Activated CD4-positive, CD25-positive, alpha-beta regulatory T cell treated with anti-CD3 and anti-CD28 coated beads, Interleukin-2, amount 50 U/mL, for 16 hours (primary cell): ENCODE results near the gene FBN2.

Experiments used
- DNase-seq: peaks from one replicate; pipeline ENCODE4 v3.0.0-alpha.2; 2020; ENCODE audit warnings: low read depth, low spot score

FBN2 gene

DNA sequence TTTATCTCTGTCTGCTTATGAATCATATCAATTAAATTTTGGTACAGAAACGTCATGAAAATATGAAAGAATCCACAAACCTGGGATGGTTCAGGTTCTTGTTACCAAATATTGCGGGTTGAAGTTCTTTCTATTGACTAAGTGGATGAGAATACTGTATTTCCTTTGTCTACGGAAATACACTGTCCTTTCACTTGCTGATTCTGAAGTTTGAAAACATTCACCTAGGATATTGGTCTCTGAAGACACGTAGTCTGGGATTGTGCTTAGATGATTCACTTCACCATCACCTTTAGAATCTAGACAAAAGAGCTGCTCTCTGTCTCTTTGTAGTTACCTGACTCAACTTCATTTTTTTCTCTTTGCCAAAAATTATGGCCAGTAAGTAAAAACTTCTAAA, 222.4 kb downstream of the FBN2 start:
- DNase-seq = no peak

GRCh38 chr5:128305341-128305740, 232.7 kb downstream of the FBN2 start:
- DNase-seq = no peak

GRCh38 chr5:128304791-128305190, 233.3 kb downstream of the FBN2 start:
- DNase-seq = no peak

- DNase-seq = no peak
Observed at GRCh38 chr5:128304088-128304487, 234.0 kb downstream of the FBN2 start.

DNA sequence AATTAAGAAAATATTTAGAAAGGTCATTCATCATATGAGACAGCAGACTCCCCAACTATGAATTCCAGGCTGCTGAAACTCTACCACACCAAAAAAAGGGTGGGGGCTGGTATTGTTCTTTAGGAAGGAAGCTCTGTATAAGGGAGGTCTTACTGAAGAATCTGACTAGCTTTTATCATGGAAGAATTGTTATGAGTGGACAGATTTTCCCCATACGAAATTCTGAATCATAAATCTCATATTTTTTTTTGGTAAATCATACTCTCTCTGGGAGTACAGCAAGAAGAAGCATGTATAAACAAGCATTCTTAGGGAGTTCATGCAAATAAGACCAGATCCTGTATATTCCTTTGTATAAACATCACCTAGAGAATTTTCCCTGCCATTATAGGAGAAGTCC, 234.5 kb downstream of the FBN2 start:
- no peak for DNase-seq

DNA sequence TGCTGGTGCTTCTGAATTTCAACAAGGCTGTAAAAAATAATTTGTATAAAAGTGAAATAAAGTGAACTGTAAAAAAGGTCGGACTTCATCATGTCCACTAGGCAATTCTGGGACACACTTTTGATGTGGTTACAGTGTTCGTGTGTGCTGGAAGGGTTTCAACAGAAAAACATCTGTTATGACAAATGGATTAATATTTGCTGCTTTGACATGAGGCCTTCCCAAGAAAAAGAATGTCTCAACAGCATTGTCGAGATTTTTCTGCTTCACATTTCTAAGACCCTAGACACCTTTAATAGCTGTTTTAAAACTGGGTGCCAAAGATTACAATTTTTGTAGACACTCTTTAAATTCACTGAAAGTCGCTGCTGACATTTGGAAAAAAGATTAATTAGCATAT, 237.9 kb downstream of the FBN2 start:
- no peak for DNase-seq

DNA sequence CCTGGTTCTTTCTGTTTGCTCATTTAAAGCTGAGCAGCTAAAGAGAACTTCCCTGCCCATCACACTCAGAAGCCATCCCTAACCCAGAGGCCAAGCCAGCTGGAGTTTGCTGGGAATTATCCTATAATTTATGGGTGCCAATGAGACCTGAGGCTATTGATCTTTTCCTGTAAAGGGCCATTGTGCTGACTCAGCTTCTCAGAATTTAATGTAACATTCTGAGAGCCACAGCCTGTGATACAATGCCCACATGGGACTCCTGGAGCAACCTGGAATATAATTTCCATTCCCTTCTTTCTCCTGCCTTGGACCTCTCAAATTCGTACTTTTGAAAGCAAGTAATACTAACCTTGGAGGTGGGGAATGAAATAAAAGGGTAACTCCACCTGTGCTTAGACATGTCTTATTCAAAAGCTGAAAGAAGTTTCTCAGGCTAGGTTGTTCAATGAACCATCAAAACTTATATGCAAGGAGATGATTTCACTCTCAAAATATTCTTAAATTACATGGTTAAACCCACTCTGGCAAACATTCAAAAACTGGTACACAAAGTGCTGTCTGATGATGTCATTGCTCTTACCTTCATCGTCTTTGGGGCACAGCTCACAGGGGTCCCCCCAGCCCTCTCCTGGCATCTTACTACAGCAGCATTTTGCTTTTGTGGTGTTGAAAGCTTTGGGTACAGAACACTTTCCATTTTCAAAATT, 247.7 kb downstream of the FBN2 start:
- DNase-seq = no peak

DNA sequence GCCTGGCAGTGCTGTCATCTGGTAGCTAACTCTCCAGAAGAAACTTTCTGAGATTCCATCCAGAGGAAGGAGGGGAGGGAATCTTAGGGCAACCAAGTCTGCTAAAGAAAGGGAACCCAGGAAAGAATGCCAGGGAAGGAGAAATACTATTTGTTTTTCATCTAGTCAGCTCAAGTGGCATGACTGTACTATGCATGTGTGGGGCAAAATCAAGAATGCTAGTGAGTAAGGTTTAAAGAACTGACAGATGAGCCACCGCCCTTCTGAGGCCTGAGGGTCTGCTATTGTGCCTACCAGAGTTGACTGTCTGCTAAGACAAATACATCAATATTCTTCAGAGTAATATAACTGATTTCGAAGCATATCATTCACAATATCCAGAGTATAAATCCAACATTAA, 250.3 kb downstream of the FBN2 start:
- DNase-seq = no peak

DNA sequence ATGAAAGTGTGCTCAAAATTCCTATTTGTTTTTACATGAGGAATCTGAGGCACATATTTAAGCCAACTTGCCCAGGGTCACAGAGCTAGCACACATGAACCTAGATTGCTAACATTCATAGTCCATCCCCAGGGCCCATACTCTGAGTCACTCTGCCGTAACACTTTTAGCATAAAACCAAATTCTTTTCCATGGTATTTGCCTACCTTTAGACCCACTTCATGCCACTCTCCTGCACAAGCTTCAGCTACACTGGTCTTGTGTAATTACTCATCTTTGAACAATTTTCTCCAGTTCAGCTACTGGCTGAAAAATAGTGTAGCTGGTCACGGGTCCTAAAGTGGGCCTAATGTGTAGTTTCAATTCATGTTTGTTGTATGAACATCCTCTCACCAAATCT, 253.8 kb downstream of the FBN2 start:
- DNase-seq = no peak

GRCh38 chr5:128279345-128279744, 258.7 kb downstream of the FBN2 start:
- no peak for DNase-seq

DNA sequence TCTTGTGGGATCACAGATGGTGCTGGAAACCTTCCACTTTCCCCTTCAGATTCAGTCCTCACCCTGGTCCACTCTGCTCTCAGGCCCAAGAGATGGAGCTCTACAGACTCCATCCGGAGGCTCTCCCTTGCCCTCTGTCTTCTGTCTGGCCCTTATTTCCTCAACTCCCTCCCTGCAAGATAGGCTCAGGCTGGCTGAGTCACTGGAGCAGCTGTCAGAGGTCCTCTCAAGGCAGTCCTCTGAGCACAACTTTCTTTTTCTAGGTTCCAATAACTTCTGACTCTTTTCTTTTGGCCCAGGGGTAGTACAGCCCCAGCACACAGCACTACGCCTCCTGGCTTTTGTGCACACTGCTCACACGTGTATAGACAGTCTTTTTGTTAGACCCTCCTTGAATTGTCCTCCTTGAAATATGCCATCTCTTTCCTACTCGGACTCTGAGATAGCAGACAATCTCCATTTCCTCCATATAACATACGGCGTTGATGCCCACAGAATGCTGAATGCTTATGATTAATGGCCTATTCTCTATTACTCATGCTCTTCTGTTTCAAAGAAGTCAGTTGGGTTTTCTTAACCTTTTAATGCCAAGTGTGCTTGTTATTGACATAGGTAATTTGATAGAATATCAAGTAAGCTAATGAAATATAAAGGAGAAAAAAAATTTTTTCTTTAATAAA, 261.4 kb downstream of the FBN2 start:
- no peak for DNase-seq

GRCh38 chr5:128274441-128274840, 263.6 kb downstream of the FBN2 start:
- DNase-seq = no peak

GRCh38 chr5:128273736-128274135, 264.3 kb downstream of the FBN2 start:
- no peak for DNase-seq

DNA sequence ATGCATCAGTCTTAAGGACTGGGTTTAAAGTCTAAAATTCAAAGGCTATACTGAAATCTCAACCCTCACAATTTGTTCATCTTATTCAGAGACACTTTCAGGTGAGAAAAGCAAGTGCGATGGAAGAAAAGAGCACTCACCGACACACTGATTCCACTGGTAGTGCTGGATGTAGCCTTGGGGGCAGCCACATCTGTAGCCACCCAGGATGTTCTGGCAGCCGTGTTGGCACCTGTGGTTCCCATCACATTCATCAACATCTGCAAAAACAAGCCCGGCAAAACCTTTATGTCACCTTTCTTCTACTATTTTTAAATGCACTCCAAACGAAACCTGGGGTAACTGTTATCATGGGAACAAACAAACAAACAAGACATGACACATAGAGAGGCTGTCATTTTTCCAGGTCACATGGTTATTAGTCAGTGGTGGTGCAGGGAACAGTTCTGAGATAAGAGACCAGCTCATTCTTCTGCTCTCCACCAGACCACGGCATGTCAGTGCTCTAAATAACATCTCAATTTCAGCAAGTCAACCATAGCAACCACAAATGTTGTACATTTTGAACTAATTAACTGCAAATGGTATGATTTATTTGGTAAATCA, 266.1 kb downstream of the FBN2 start:
- DNase-seq = no peak

DNA sequence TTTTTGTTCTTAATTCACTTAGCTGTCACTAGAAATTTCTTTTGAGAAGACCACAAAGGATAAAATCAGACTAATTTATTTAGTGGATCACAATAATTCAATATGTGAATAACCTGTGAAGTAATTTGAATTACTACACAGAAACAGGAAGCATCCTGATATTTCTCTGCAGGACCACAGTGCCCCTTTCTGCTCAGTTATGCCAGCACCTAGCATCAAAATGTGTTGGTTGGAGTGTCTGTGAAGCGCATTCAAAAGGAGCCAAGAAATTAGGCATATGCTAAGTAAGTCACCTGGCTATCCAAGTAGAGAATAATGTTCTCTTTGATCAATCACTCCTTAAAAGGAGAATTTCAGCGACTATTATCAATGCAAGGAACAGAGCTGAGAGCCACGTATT, 267.0 kb downstream of the FBN2 start:
- DNase-seq = no peak

DNA sequence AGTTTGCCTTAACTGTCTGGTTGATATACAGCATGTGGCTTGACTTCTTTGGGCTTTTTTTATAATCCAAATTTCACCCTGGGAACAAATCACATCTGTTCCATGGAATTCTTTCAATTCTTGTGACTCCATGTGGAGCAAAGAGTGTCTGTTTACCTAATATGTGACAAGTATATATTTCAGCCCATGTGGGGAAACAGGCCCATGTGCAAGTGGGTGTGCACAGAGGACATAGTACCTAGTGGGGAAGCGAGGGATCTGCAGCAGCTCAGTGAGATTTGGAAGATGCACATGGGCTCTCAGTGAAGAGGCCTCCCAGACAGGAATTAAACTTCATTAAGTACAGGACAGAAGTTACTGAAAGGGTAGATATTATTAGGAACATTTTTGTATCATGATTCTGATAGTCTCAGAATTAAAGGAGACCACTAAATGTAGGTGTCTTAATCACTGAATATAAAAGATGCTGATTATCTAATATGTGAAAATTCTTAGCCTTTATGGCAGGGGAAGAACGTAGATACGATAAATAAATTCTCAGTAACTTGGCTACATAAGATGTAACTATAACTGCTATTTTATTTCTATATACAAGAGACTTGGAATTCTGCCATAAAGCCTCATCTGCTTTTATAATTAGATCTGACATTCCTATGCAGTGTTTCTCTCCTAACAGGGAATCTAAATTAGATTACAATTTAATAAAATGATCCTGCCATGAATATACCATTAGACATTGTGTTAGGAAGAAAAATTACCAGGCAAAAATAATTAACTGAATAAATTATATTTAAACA, 273.3 kb downstream of the FBN2 start:
- no peak for DNase-seq

GRCh38 chr5:128263357-128263756, 274.7 kb downstream of the FBN2 start:
- DNase-seq = no peak

- no peak for DNase-seq
Observed at GRCh38 chr5:128262911-128263310, 275.1 kb downstream of the FBN2 start.

DNA sequence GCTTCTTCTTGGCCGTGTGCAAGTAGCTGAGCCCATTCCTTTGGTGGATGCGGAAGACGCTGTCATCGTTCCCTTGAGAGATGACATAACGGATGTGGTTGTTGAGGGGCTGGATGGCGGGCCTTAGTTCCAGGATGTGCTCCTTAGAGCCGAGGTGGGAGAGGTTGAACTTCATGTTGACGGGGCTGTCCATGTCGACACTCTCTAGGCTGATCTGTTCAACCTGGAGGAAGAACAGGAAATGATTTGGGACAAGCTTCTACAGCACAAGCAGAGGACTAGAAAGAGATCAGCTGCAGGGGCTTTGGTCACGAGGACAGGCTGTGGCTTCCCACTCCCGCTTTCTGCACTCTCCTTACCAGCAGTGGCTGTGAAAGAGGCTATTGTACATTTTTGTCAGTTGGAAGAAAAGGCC, 278.4 kb downstream of the FBN2 start:
- DNase-seq = no peak

- DNase-seq = no peak
Observed at GRCh38 chr5:128258372-128258771, 279.7 kb downstream of the FBN2 start.

GRCh38 chr5:128257076-128257475, 281.0 kb downstream of the FBN2 start:
- DNase-seq = no peak

DNA sequence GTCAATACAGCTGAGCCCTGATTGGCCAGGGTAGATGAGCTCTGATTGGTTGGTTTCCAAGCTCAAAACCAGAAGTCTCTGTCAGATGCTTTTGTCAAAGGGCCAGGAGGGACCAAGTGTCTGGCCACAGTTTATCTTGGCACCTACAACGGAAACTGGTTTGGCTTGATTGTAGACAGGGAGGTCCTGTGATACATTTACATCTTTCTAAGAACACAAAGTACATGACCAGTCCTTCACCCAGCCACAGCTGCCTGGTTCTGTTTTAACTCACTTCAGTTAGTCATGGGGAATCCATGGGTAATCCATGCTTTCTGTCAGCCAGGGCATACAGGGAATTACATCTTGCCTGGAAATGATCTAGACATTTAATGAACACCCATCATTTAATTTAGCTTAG, 283.3 kb downstream of the FBN2 start:
- no peak for DNase-seq
